Measurements from ENCODE around the gene CERS2. TPM values are rescaled to one million over a fixed set of nuclear protein-coding genes. Genes with fewer than 3 reads are reported as not detected.
A peak's percentile ranks its signal among the peaks of the same experiment; 100 is the strongest.

The CERS2 gene
- total and polyA plus RNA-seq, 8 donors: 213 to 359 (median 260) TPM

DNA sequence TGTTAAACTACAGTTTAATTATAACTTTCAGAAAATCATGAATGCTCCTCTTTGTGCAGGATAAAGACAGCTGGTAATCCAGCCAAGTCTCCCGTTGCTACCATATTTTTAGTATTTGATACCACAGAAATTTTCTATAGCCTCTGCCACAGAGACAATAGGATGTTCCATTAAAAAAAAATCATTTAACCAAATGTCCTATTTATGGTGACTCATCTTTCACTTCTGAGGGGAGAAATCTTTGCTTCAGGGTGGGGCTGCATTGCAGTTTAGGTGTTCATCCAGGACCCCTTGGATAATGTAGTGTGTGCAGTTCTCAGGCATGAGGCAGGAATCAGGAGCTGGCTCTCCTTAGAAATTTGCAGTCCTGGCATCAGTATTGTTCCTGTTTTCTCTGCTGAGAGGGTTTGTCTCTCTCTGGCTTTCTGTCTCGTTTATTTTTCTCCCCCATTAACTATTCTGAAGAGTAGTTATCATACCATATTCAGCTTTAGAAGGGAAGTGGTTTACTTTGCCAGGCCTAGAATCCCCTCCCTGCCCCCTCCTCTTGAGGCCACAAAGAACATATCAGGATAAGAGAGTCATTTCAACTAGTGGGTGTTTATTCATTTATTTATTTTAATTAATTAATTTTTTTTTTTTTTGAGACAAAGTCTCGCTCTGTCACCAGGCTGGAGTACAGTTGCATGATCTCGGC is 36.7 kb upstream of the CERS2 start:
- H3K4me1 ChIP-seq: peaks cover 31 to 53% of the 10 kb centered on the region in 2 donors
- TF ChIP-seq CTCF (IDR thresholded peaks at IDR 0.05): no peak
- intact Hi-C loops (cut with DNase I): no loop called here
- DNase-seq: no peak
- no peaks in the 10 kb centered on the region for H3K27me3 ChIP-seq
- H3K36me3 ChIP-seq: no peaks in the 10 kb centered on the region
- ATAC-seq: no peak
- H3K27ac ChIP-seq: peak overlapping the region; percentile 1 to 13
- H3K9me3 ChIP-seq: no peaks in the 10 kb centered on the region
- H3K4me3 ChIP-seq: no peak overlapping the region

- Histone ChIP-seq H3K4me3 (no peak overlapping the region), H3K4me1 (peaks cover 31 to 62% of the 10 kb centered on the region in 2 donors), H3K27me3 (no peaks in the 10 kb centered on the region), H3K27ac (no peak overlapping the region), H3K36me3 (no peaks in the 10 kb centered on the region), H3K9me3 (no peaks in the 10 kb centered on the region)
- no peak for DNase-seq
- ATAC-seq: no peak
- intact Hi-C loops (cut with DNase I): no loop called here
- no peak for TF ChIP-seq CTCF (IDR thresholded peaks at IDR 0.05)
Observed at GRCh38 chr1:151010346-151010726, 35.7 kb upstream of the CERS2 start.

DNA sequence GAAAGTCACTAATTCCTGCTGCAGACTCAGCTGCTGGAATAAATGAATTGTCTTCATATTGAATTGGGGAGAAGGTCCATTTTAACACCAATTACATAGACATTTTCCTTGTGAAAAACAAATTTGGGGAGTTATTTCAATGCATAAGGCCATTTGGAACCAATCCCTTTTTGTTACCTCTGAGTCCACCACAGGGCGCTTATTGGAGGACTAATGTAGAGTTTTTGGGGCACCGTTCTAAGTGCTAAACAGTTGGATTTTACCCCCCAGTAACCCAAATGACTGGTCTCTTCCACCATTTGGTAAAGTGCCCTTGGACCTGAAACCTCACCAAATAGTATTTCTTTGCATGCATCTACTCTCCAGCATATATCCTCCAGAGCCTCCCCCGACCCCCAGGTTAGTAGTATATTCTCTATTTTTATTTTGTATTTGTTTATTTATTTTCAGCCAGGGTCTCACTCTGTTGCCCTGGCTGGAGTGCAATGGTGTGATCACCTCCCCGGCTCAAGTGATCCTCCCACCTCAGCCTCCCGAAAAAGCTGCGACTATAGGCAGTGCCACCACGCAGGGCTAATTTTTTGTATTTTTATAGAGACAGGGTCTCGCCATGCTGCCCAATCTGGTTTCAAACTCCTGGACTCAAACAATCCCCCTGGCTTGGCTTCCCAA is 35.2 kb upstream of the CERS2 start:
- H3K4me3 ChIP-seq: peak overlapping the region in 1 of 2 donors; percentile 65
- H3K9me3 ChIP-seq: no peaks in the 10 kb centered on the region
- no peaks in the 10 kb centered on the region for H3K27me3 ChIP-seq
- intact Hi-C loops (cut with DNase I): no loop called here
- no peaks in the 10 kb centered on the region for H3K36me3 ChIP-seq
- peaks cover 34 to 67% of the 10 kb centered on the region in 2 donors for H3K4me1 ChIP-seq
- ATAC-seq: no peak
- TF ChIP-seq CTCF (IDR thresholded peaks at IDR 0.05): no peak
- DNase-seq: no peak
- peak overlapping the region in 1 of 2 donors; percentile 94 for H3K27ac ChIP-seq

DNA sequence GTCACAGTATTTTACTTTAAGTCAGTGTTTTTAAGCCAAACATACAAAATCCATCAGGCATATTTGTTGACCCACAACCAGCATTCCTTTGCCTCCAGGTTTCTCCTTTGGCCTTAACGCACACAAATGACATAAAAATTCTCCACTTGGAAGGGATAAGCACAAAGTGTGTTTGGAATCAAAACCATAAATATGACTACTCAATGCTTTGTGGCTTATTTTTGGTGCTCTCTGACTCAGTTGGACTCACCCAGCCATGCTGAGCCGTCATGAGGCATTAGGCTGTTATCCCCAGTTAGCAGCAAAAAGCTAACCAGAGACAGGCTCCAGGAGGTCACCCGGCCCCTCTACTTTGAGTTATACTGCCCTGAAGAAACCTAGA is 34.6 kb upstream of the CERS2 start:
- no peak for DNase-seq
- TF ChIP-seq CTCF (IDR thresholded peaks at IDR 0.05): no peak
- peaks cover 40 to 73% of the 10 kb centered on the region in 2 donors for H3K4me1 ChIP-seq
- no peaks in the 10 kb centered on the region for H3K9me3 ChIP-seq
- H3K27me3 ChIP-seq: no peaks in the 10 kb centered on the region
- no peaks in the 10 kb centered on the region for H3K36me3 ChIP-seq
- H3K4me3 ChIP-seq: peak overlapping the region; percentile 65 to 66
- intact Hi-C loops (cut with DNase I): no loop called here
- peak overlapping the region; percentile 94 to 96 for H3K27ac ChIP-seq
- ATAC-seq: no peak

All from left lung (tissue), 10 donors.